Trophoblast cell (in vitro differentiated cells and primary cell): Measurements from ENCODE around the gene CTSE.

Experiments used
- DNase-seq, 2 donors: peaks; one replicate each; pipeline ENCODE4 v3.0.0-alpha.2; 2016
- H2AFZ ChIP-seq: 2 replicates; pipeline ENCODE4 v1.6.1; 2013; ENCODE audit warnings: low read length, moderate library complexity, mild to moderate bottlenecking; ENCODE audit not compliant: insufficient read depth, poor library complexity
- H2AK5ac ChIP-seq: 2 replicates; pipeline ENCODE4 v1.6.1; 2013; ENCODE audit warnings: mild to moderate bottlenecking, low read length
- H2BK120ac ChIP-seq: 2 replicates; pipeline ENCODE4 v1.6.1; 2013; ENCODE audit warnings: low read length, mild to moderate bottlenecking, moderate library complexity; ENCODE audit not compliant: insufficient read depth, poor library complexity
- H2BK12ac ChIP-seq: 2 replicates; pipeline ENCODE4 v1.6.1; 2013; ENCODE audit warnings: mild to moderate bottlenecking, low read length, moderate library complexity
- H2BK5ac ChIP-seq: 2 replicates; pipeline ENCODE4 v1.6.1; 2013; ENCODE audit warnings: low read length, low read depth, moderate library complexity, mild to moderate bottlenecking; ENCODE audit not compliant: poor library complexity
- H3K14ac ChIP-seq: 2 replicates; pipeline ENCODE4 v1.6.1; 2013; ENCODE audit warnings: mild to moderate bottlenecking, low read length
- H3K18ac ChIP-seq: 2 replicates; pipeline ENCODE4 v1.6.1; 2013; ENCODE audit warnings: mild to moderate bottlenecking, low read length
- H3K23ac ChIP-seq: 2 replicates; pipeline ENCODE4 v1.6.1; 2013; ENCODE audit warnings: low read length
- H3K27ac ChIP-seq: 2 replicates; pipeline ENCODE4 v1.5.1; 2013; ENCODE audit warnings: low read depth, mild to moderate bottlenecking, inconsistent platforms, low read length, moderate library complexity
- H3K27me3 ChIP-seq: 2 replicates; pipeline ENCODE4 v1.6.1; 2013; ENCODE audit warnings: inconsistent platforms, mild to moderate bottlenecking, low read length, moderate library complexity; ENCODE audit not compliant: insufficient read depth
- H3K36me3 ChIP-seq, 2 experiments: 1 replicate in 1 of 2; 2 replicates in 1 of 2; pipeline ENCODE4 v1.6.1; 2013; ENCODE audit warnings: low read length in 2 of 2, mild to moderate bottlenecking in 2 of 2, moderate library complexity in 1 of 2; ENCODE audit not compliant: insufficient read depth in 2 of 2, control insufficient read depth in 1 of 2
- H3K4ac ChIP-seq: 2 replicates; pipeline ENCODE4 v1.6.1; 2013; ENCODE audit warnings: low read depth, mild to moderate bottlenecking, low read length, moderate library complexity
- H3K4me1 ChIP-seq, 2 experiments: 1 replicate in 1 of 2; 2 replicates in 1 of 2; pipeline ENCODE4 v1.6.1; 2013; ENCODE audit warnings: low read length in 2 of 2, mild to moderate bottlenecking in 2 of 2, moderate library complexity in 1 of 2; ENCODE audit not compliant: insufficient read depth in 2 of 2, control insufficient read depth in 1 of 2
- H3K4me2 ChIP-seq: 2 replicates; pipeline ENCODE4 v1.6.1; 2013; ENCODE audit warnings: inconsistent platforms, mild to moderate bottlenecking, low read length, moderate library complexity
- H3K4me3 ChIP-seq: 2 replicates; pipeline ENCODE4 v1.5.1; 2013; ENCODE audit warnings: mild to moderate bottlenecking, low read depth, low read length, inconsistent platforms
- H3K79me1 ChIP-seq: one replicate; pipeline ENCODE4 v1.6.1; 2013; ENCODE audit warnings: low read length
- H3K79me2 ChIP-seq: 2 replicates; pipeline ENCODE4 v1.6.1; 2013; ENCODE audit warnings: low read length, mild to moderate bottlenecking; ENCODE audit not compliant: control insufficient read depth, insufficient read depth, poor library complexity
- H3K9ac ChIP-seq: 2 replicates; pipeline ENCODE4 v1.6.1; 2013; ENCODE audit warnings: mild to moderate bottlenecking, low read length
- H3K9me3 ChIP-seq: 2 replicates; pipeline ENCODE4 v1.6.1; 2013; ENCODE audit warnings: low read depth, mild to moderate bottlenecking, control low read depth, inconsistent platforms, low read length; ENCODE audit not compliant: insufficient read depth
- H4K12ac ChIP-seq: 2 replicates; pipeline ENCODE4 v1.6.1; 2013; ENCODE audit warnings: low read depth, mild to moderate bottlenecking, low read length, moderate library complexity
- H4K8ac ChIP-seq: 2 replicates; pipeline ENCODE4 v1.6.1; 2013; ENCODE audit warnings: low read depth, mild to moderate bottlenecking, low read length, moderate library complexity
- H4K91ac ChIP-seq: one replicate; pipeline ENCODE4 v1.6.1; 2013; ENCODE audit warnings: low read depth, mild to moderate bottlenecking, low read length, moderate library complexity
- WGBS: extraction: QIAGEN DNeasy Blood & Tissue Kit; methylation state at CpG from one replicate; pipeline ENCODE4 v1.1.7; 2013; ENCODE audit warnings: missing lambda C conversion rate; ENCODE audit not compliant: insufficient read length, insufficient coverage; ENCODE audit errors: extremely low coverage; 5-methylcytosine and 5-hydroxymethylcytosine counted together

CTSE gene

DNA sequence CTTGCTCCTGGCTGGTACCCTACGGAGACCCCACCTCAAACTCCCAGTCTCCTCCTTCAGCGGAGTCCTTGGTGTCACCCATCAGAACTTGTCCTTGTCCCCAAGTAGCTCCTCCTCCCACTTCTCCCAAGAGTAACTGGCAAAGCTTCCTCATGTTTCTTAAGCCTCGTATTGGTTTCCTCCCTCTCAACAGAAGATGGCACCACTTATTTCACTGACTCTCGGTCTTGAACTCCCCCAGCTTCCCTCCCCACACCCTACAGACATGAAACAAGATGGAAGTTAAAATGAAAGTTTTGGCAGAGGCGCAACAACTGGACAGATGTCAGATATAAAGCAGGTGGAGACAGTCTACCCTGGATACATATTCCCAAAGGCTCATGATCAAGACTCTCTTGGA is 33.9 kb downstream of the CTSE start:
- Histone ChIP-seq H4K8ac (no peak overlapping the region), H3K4me3 (no peak overlapping the region), H2BK12ac (no peak overlapping the region), H3K79me1 (no peaks in the 10 kb centered on the region), H3K27ac (no peak overlapping the region), H3K14ac (no peak overlapping the region), H3K4ac (no peak overlapping the region), H3K4me2 (no peak overlapping the region), H2AFZ (no peak overlapping the region), H3K9ac (no peak overlapping the region), H3K4me1 (peaks cover 0 to 2% of the 10 kb centered on the region in 2 experiments), H3K36me3 (peaks cover 0 to 3% of the 10 kb centered on the region in 2 experiments), H3K27me3 (no peaks in the 10 kb centered on the region), H2AK5ac (no peak overlapping the region), H3K23ac (no peak overlapping the region), H4K12ac (no peak overlapping the region), H3K9me3 (no peaks in the 10 kb centered on the region), H4K91ac (no peak overlapping the region), H3K79me2 (no peaks in the 10 kb centered on the region), H2BK5ac (no peak overlapping the region), H3K18ac (no peak overlapping the region), H2BK120ac (no peak overlapping the region)
- no CpG with 5 or more reads among the region's 5 CpGs for WGBS
- no peak for DNase-seq

- no peaks in the 10 kb centered on the region for H3K9me3 ChIP-seq
- H2BK12ac ChIP-seq = no peak overlapping the region
- no peak overlapping the region for H4K91ac ChIP-seq
- H4K8ac ChIP-seq = no peak overlapping the region
- no peak overlapping the region for H3K4me3 ChIP-seq
- H2AFZ ChIP-seq = no peak overlapping the region
- H3K4me1 ChIP-seq = peaks cover 3 to 8% of the 10 kb centered on the region in 2 experiments
- H3K27ac ChIP-seq = no peak overlapping the region
- H2AK5ac ChIP-seq = no peak overlapping the region
- no peaks in the 10 kb centered on the region for H3K79me1 ChIP-seq
- H3K36me3 ChIP-seq = peaks cover 0 to 3% of the 10 kb centered on the region in 2 experiments
- no CpG with 5 or more reads among the region's 12 CpGs for WGBS
- no peak overlapping the region for H3K4me2 ChIP-seq
- no peak overlapping the region for H2BK5ac ChIP-seq
- H3K79me2 ChIP-seq = no peaks in the 10 kb centered on the region
- H2BK120ac ChIP-seq = no peak overlapping the region
- H3K23ac ChIP-seq = no peak overlapping the region
- H3K14ac ChIP-seq = no peak overlapping the region
- no peaks in the 10 kb centered on the region for H3K27me3 ChIP-seq
- no peak overlapping the region for H3K18ac ChIP-seq
- DNase-seq = no peak
- H4K12ac ChIP-seq = no peak overlapping the region
- no peak overlapping the region for H3K4ac ChIP-seq
- H3K9ac ChIP-seq = no peak overlapping the region
These were observed 35.1 kb downstream of the CTSE start for GRCh38 chr1:205988585-205988995.

DNA sequence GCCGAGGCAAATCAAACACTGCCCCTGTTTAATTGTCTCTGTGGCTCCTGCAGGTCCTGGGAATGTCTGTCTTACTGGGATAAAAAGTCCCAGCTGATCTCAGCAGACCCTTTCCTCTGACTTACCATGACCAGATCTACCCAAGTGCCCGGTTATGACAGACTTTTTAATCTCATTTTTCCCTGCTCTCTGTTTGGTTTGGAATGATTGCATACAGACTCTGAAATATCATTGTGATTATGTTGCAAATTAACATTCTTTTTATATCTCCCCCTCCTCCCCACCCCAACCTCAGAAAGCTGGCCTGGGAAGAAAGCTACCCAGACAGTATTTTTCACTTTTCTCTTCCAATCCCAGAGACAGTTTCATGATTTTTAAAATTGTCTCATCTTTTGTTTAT is 36.8 kb downstream of the CTSE start:
- Histone ChIP-seq H3K14ac (no peak overlapping the region), H3K79me2 (no peaks in the 10 kb centered on the region), H3K9ac (no peak overlapping the region), H3K4me2 (no peak overlapping the region), H3K4ac (no peak overlapping the region), H3K27ac (no peak overlapping the region), H2BK120ac (no peak overlapping the region), H3K18ac (no peak overlapping the region), H2BK5ac (no peak overlapping the region), H3K9me3 (no peaks in the 10 kb centered on the region), H3K4me3 (no peak overlapping the region), H3K23ac (no peak overlapping the region), H3K36me3 (no peaks in the 10 kb centered on the region), H4K91ac (no peak overlapping the region), H2BK12ac (no peak overlapping the region), H2AK5ac (no peak overlapping the region), H3K4me1 (peaks cover 3 to 8% of the 10 kb centered on the region in 2 experiments), H2AFZ (no peak overlapping the region), H3K79me1 (no peaks in the 10 kb centered on the region), H4K12ac (no peak overlapping the region), H3K27me3 (no peaks in the 10 kb centered on the region), H4K8ac (no peak overlapping the region)
- DNase-seq = no peak
- no CpG with 5 or more reads among the region's 2 CpGs for WGBS

- Histone ChIP-seq H2BK5ac (no peak overlapping the region), H2AFZ (no peak overlapping the region), H3K27ac (no peak overlapping the region), H3K9me3 (no peaks in the 10 kb centered on the region), H3K18ac (no peak overlapping the region), H3K36me3 (no peaks in the 10 kb centered on the region), H3K4me2 (no peak overlapping the region), H3K9ac (no peak overlapping the region), H3K79me2 (no peaks in the 10 kb centered on the region), H2BK12ac (no peak overlapping the region), H3K23ac (no peak overlapping the region), H3K4ac (no peak overlapping the region), H3K4me3 (no peak overlapping the region), H4K91ac (no peak overlapping the region), H4K12ac (no peak overlapping the region), H2BK120ac (no peak overlapping the region), H2AK5ac (no peak overlapping the region), H3K79me1 (no peaks in the 10 kb centered on the region), H3K14ac (no peak overlapping the region), H3K4me1 (peaks cover 3 to 7% of the 10 kb centered on the region in 2 experiments), H4K8ac (no peak overlapping the region), H3K27me3 (no peaks in the 10 kb centered on the region)
- no peak for DNase-seq
- no CpG with 5 or more reads among the region's 3 CpGs for WGBS
These were observed 37.4 kb downstream of the CTSE start for GRCh38 chr1:205986292-205986691.
